ENCODE results near the gene CPD.
"Not testable (repeated sequence)": the region's sequence is repeated elsewhere in the genome, so short reads cannot be mapped to it uniquely, and the experiment has no call there.

The CPD gene

DNA sequence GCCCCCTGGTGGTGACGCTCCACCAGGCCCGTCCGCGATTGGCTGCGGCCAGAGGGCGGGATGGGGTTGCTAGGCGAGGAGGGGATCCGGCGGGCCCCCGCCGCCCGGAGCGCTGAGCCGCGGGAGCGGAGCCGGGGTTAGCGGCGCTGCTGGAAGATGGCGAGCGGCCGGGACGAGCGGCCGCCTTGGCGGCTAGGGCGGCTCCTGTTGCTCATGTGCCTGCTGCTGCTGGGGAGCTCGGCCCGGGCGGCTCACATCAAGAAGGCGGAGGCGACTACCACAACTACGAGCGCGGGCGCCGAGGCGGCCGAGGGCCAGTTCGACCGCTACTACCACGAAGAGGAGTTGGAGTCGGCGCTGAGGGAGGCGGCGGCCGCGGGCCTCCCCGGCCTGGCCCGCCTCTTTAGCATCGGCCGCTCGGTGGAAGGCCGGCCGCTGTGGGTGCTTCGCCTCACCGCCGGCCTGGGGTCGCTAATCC lies at the start of gene CPD:
CPD (plus strand) TSS at position 103 of the 478 bp plus-strand sequence; CDS start at position 157, 54 bp downstream.
- DNase-seq (ENCODE audit: low spot score) = peak; percentile 96

DNA sequence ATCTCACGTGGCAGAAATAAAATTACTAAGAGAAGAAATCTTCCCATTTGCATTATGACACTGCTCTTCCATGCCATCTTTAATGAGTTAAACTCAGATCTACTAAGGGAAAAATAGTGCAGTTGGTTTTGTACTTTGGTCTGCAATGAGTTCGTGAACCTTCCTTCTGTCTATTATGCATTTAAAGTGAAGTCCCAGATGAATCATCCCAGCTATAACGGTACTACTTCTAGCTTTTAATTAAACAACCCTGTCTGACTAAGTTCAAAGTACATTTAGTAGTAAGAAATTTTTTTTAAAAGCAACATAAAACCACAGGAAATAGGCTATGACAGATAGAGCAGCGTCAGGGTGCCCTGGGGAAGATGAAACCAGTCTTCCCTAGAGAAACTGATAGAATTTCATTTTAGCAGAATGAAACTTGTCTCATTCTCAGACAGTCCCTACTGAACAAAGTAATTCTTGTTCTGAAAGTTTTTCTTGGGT lies 46.6 kb upstream of the CPD start:
- peak; percentile 80 for DNase-seq (ENCODE audit: low spot score)

- no peak for DNase-seq (ENCODE audit: low spot score)
Measured at GRCh38 chr17:30333503-30334360, 45.0 kb upstream of the CPD start, which contains the start of gene TMIGD1. TSS of gene TMIGD1 (minus strand) at chr17:30334057. CDS start at chr17:30332133, 1,924 bp downstream.

DNA sequence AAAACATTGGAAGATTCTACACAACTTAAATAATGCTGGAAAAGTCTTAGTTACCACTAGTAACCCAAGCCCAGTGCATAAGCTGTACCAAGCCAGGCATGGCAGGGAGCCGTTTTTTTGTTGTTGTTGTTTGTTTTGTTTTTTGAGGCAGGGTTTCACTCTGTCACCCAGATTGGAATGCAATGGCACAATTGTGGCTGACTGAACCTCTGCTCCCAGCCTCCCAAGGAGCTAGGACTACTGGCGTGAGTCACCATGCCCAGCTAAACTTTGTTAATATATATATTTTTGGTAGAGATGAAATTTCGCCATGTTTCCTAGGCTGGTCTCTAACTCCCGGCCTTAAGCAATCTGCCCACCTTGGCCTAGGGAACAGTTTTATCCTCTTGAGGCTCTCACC lies 44.3 kb upstream of the CPD start:
- no peak for DNase-seq (ENCODE audit: low spot score)

- DNase-seq (ENCODE audit: low spot score) = peak; percentile 77
Measured at GRCh38 chr17:30336369-30337171, 42.2 kb upstream of the CPD start.

DNA sequence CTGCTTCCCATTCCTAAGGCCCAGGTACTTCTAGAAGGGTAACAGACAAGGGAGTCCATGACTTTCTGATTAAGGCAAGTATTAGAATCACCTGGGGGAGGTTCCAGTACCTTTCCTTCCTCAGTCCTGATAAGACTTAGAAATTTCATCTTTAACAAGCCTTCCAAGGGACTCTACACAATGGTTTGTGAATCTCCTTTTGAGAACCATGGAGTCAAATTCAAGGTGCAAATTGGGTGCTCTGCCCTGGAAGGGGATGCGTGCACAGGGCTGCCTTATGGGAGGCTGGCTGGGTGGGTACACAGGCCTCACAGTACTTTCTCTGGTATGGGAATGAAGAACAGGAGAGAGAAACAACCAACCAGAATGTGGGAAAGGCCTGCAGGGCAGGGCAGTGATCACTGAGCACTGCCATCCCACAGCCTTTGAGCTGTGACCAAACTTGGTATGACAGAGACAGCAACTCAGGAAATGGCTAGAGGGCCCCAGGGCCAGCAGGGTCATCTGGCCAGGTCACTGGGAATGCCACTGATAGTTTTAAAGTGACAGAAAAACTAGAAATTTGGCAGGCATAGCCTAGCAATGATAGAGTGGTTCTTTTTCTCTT lies 41.2 kb upstream of the CPD start:
- DNase-seq (ENCODE audit: low spot score) = no peak

DNA sequence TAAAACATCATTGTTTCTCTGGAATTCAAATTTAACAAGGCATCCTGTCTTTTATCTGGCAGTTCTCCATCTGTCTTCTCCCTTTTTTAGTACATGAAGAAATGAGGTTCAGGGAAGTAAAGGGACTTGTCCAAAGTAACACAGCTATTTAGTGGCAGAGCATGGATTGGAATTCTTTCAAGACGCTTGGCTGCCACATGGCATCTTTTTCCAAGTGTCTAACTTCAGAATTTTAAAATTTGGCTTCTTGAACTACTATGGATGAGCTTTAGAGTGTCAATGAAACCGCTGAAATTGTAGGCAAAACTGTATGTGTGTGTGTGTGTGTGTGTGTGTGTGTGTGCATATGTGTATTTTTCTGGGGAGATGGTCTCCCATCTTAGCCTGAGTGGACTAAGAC lies 39.6 kb upstream of the CPD start:
- no peak for DNase-seq (ENCODE audit: low spot score)

DNA sequence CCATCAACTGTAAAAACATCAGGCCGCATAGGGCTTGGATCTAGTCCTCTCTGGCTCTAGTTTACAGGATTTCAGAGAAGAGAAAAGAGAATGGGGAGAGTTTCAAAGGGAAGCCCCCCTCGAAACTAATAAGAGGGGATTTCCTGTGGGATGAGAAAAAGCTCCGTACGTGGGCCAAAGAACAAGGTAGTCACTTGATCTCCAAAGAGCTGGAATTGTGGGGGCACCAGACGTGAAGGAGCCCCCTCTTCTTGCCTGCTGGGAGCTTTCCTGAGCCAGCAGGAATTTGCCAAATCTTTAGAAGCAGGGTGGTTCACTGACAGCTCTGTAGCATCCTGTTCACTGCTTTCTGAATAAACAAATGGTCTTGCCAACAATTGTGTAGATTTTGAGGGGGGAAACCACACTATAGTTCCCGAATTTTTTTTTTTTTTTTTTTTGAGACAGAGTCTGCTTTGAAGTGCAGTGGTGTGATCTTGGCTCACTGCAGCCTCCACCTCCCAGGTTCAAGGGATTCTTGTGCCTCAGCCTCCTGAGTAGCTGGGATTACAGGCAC lies 37.8 kb upstream of the CPD start:
- no peak for DNase-seq (ENCODE audit: low spot score)

- no peak for DNase-seq (ENCODE audit: low spot score)
Measured at GRCh38 chr17:30341703-30342249, 37.0 kb upstream of the CPD start.

- not testable (repeated sequence) for DNase-seq (ENCODE audit: low spot score)
Measured at GRCh38 chr17:30343244-30343643, 35.5 kb upstream of the CPD start.

DNA sequence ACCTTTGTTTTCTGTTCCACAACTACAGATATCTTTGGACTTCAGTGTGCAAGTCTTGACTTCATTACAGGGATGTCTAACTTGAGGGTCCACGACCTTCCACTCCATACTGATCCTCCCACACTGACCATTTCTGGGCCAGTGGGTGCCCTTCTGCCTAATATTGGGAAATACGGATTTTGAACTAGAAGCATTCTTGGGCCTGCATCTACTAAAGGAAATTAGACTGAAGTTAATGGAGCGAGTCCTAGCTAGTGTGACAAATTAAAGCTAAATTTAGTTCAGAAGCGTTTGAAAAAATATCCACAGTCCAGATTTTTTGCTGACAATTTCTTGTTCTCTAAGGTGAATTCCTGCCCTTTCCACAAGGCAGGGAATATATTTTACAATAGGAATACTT lies 34.9 kb upstream of the CPD start:
- no peak for DNase-seq (ENCODE audit: low spot score)

DNA sequence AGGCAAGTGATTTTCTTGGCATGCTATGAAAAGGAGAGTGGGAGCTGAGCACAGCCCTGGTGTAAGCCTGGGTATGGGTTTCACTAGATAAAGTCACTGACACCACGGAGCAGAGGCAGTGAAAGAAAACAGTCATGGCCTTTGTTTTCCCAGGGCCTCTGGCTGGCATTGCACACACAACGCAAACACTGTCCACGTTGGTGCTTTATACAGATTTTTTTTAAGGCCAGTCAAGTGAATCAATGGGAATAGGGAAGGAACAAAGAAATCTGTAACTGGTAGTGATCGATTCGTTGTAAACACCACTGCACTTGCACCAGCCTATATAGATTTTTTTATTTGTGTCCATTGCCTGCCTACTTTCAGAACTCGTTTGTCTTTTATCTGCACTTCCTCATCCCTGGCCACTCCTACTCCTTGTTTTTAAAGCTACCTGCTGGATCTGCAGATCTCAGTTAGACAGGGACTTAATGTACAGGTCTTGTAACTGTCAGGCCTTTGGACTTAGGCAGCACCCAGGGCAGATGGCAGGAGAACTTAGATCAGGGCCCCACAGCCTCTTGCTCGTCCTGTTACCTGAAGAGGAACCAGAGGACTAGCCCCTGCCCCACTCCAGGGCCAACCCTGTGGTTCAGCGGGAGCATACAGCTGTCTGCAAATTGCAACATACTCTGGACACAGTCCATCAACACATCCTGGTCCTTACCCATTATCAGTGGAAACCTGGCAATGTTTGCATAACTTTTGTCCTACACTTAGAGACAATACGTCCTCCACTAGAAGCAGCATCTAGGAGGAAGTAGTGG lies 34.2 kb upstream of the CPD start:
- DNase-seq (ENCODE audit: low spot score) = no peak

GRCh38 chr17:30345089-30345433 lies 33.7 kb upstream of the CPD start:
- DNase-seq (ENCODE audit: low spot score) = no peak

- no peak for DNase-seq (ENCODE audit: low spot score)
Measured at GRCh38 chr17:30345527-30346075, 33.1 kb upstream of the CPD start.

- no peak for DNase-seq (ENCODE audit: low spot score)
Measured at GRCh38 chr17:30346221-30346795, 32.4 kb upstream of the CPD start.

- no peak for DNase-seq (ENCODE audit: low spot score)
Measured at GRCh38 chr17:30347488-30347887, 31.2 kb upstream of the CPD start.

DNA sequence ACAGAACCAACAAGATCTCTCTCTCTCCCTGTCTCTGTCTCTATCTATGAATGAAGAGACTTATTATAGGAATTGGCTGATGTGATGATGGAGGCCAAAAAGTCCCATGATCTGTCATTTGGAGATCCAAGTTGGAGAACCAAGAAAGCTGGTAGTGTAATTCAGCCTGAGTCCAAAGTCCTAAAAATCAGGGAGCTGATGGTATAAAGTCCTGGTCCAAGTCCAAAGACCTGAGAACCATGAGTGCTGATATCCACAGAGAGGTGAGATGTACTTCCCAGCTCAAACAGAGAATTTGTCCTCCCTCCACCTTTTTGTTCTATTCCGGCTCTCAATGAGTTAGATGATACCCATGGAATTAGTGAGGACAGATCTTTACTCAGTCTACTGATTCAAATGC lies 29.5 kb upstream of the CPD start:
- no peak for DNase-seq (ENCODE audit: low spot score)

GRCh38 chr17:30351263-30351662 lies 27.5 kb upstream of the CPD start:
- not testable (repeated sequence) for DNase-seq (ENCODE audit: low spot score)

- DNase-seq (ENCODE audit: low spot score) = no peak
Measured at GRCh38 chr17:30351735-30352134, 27.0 kb upstream of the CPD start.

- no peak for DNase-seq (ENCODE audit: low spot score)
Measured at GRCh38 chr17:30352240-30352814, 26.4 kb upstream of the CPD start.
